HG02970 (cell line): ENCODE results near the gene KCNB1.
"Not testable (repeated sequence)": the region's sequence is repeated elsewhere in the genome, so short reads cannot be mapped to it uniquely, and the experiment has no call there.

Experiments used
- ATAC-seq: cut with Tn5 transposase; IDR thresholded peaks from one replicate; pipeline ENCODE4 v1.9.1; 2021; ENCODE audit warnings: mild to moderate bottlenecking, moderate library complexity, moderate number of reproducible peaks; ENCODE audit not compliant: unreplicated experiment, low FRiP score

Gene KCNB1

DNA sequence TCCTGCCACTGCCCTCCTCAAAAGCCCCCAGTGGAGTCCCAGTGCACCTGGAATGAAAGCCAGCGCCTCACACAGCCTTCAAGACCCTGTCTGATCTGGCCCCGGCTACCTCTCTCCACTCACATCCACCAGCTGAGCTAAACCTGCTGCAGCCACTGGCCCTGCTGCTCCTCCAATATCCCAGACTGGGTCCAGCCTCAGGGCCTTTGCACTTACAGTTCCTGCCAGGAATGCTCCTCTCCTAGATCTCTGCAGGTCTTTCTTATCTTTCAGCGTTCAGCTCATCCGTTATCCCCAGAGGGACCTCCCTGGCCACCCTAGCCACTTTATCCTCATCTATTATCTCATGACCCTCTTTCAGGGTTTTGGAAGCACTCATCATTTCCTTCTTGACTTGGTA is 68.8 kb downstream of the KCNB1 start:
- no peak for ATAC-seq

DNA sequence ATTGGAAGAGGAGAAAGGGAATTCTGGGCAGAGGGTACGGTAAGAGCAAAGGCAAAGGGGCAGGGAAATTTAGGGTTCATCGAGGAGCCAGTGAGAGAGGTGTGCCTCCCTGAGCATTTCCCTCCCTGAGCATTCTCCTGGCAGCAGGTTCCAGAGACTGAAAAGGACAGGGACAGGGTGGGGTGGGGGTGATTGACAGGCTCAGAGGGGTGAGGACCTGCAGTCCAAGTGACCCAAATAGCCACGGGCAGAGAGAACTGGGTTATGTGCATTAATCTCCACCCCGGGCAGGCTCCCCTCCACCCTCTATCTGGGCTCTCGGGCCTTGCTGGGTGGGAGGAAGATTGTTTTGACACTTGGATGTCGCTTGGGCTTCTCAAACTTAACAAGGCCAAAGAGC is 69.5 kb downstream of the KCNB1 start:
- ATAC-seq, result no peak

DNA sequence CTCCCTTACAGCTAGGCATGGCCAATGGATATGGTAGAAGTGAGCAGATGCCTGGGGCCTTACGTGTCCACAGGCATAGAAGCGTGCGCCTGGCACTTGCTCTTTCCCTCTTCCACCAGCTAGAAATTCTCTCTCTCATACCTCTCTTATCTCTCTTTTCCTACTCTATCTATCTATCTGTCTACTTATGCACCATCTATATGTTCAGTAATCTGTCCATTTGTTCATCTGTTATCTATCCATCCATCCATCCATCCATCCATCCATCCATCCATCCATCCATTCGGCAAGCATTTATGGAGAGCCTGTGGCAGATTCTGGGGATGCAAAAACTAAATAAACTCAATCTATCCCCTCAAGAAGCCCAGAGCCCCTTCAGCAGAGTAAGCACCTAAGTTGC is 70.2 kb downstream of the KCNB1 start:
- no peak for ATAC-seq

DNA sequence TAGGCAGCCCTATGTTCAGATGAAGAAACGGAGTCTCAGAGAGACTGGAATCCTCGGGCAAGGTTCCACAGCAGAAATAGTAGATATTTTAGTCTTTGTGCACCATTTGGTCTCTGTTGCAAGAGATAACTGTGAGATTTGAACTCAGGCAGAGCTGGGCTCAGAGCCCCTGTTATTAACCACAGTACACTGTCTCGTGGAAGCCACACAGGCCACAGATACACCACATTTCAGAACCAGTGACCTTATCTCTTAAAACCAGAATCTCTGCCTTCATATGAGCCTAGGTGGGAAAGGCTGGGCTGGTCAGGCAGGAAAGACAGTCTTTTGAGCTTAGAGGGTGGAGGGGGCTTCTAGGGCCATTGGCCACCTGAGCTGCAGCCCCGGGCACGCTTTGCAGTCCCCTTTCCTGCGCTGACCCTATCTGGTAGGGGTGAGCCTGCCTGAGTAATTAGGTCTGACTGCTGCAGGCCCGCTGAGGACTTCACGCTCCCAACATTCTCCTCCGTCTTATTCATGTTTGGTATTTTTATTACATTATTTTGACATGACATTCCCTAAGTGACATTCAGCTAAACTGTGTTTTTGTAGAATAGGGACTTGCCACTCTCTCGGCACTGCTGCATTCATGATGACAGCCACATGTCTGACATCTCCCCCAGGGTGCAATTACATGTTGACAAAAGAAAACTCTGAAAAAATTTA is 71.1 kb downstream of the KCNB1 start:
- ATAC-seq, result no peak

DNA sequence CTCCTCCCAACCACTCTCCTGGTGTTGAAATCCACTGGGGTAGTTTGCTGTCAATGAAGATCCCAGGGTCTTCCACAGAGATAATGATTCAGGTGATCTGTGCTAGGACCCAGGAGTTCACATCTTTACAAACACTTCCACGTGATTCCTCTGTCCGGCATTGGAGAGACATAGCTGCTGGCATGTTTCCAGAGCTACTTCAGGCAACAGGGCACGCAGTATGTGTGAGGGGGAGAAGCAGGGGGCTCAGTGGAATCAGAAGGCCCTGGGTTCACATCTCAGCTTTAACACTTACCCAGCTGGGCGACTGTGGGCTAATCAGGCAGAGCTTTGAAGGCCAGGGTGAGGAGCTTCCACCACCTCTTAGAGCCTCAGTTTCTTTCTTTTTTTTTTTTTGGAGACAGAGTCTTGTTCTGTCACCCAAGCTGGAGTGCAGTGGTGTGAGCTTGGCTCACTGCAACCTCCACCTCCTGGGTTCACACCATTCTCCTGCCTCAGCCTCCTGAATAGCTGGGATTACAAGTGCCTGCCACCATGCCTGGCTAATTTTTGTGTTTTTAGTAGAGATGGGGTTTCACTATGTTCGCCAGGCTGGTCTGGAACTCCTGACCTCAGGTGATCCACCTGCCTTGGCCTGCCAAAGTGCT is 72.4 kb downstream of the KCNB1 start:
- ATAC-seq, result not testable (repeated sequence)

DNA sequence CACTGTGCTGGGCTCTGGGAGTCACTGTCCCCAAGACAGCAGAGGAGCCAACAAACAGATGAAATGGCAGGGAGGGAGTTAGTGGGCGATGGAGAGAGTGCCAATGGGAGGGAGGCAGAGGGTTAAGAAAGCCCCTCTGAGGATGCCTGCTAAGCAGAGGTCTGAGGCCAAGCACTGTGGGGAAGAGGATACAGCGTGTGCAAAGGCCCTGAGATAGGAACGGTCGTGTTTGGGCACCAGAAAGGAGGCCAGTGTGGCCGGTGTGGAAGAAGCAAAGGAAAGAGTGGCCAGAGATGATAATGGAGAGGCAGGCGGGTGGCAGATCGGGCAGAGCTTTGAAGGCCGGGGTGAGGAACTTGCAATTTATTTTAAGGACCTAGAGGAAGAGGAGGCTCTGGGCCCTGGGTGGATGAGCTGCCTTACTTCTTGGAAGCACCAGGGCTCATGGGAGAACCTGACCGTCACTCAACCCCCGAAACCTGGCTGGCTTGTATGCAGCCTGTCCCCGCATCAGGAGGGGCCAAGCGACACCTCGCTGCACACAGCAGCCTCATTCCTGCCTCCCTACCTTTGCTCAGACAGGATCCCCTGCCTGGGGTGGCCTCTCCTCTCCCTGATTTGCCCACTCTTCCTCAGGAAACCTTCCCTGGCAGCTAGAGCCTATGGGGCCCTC is 73.0 kb downstream of the KCNB1 start:
- ATAC-seq, result no peak

DNA sequence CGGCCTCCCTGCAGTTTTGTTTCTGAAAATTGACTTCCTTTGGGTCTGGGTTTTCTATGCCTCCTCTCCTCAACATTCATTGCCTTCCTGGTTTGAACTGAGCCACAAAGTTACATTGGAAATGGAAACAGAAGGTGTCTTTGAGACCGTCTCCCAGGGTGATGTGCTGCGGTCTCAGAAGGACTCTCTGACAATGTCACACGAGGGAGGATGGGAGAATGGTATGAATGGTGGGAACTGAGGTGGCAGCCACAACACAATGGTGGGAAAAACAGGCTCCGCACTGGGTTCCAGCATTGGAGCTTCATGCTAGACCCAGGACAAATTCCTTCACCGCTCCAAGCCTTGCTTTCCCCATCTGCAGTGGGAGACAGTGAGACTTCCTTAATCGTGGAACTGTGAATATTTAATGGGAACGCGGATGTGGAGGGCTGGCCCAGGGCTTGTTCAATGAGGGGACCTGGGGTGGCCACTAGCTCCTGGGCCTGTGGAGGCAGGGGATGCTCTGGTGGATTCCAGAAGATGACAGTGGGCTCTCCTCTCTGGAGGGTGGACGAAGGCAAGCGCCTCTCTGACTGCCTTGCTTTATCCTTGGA is 73.9 kb downstream of the KCNB1 start:
- no peak for ATAC-seq

DNA sequence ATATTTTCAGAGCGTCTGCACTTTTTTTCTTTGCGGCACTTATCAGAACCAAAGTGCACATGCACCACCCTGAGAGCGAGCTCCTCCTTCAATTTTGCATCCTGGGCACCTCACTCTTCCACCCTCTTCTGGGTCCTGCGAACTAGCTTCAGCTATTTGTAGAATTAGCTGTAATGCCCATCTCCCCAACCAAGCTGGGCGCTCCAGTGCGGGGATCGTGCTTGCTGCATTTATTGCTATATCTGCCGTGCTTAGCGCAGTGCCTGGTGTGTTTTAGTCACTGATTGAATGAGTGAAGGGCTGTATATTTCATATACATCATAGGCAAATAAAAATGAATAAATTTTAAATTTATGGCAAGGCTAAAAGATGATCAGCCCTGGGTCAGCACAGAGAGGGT is 75.8 kb downstream of the KCNB1 start:
- no peak for ATAC-seq

DNA sequence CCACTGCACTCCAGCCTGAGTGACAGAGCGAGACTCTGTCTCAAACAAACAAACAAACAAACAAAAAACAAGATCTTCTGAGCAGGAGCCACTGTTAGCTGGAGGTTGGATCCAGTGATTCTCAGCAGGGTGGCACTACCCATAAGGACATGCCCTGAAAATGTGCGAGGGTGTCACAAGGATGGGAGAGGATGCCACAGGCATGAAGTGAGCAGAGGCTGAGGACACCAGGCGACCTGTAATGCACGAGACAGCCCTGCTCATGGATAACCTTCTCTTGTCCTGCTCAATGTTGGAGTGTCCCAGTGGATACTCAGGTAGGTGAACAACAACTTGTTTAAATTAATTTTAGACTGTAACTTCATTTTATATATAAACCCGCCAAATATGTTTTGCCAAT is 76.8 kb downstream of the KCNB1 start:
- no peak for ATAC-seq

DNA sequence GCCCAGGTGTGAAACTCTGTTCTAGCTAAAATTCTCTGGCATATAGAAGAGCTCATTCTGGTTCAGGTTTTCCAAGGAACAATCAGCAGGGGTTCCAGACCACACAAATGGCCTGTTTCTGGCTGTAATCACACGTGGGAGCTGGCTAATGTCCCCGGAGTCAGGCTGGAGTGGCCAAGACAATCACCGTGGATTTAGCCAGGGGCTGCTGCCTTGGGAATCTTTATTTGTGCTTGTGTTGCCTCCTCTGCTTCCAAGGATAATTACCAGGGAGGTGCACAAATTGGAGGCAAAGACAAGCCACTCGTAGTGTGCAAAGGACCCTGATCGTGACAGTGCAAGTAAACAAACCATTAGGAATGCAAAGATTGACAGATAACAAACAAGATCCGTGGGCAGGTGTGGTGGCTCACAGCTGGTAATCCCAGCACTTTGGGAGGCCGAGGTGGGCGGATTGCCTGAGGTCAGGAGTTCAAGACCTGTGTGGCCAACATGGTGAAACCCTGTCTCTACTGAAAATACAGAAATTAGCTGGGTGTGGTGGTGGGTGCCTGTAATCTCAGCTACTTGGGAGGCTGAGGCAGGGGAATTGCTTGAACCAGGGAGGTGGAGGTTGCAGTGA is 77.3 kb downstream of the KCNB1 start:
- no peak for ATAC-seq

DNA sequence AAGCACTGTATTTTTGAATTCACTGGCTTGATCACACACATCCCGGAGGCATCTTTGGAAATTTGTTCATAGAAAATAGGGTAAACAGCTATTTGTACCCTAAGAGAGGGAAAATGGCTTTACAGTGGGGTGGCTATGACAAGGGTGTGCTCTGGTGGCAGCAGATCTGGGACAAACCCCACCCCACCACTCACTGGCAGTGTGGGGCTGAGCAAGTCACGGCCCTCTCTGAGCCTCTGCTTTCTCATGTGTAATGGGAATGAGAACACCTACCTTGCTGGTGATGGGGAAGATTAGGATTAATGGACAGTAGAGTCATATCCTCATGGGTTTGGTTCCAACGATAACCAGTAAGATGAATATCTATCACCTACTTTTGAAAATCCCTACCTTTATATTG is 78.0 kb downstream of the KCNB1 start:
- no peak for ATAC-seq

DNA sequence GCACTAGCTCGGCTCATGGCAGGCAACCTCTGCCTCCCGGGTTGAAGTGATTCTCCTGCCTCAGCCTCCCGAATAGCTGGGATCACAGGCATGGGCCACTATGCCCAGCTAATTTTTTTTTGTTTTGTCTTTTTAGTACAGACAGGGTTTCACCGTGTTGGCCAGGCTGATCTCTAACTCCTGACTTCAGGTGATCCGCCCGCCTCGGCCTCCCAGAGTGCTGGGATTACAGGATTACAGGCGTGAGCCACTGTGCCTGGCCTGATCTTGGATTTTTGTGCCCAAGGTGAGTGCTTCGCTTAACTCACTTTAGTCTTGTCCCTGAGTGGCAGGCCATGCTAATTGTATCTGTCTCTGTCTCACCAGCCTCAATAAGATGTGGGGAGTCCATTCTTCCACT is 78.6 kb downstream of the KCNB1 start:
- ATAC-seq, result no peak

DNA sequence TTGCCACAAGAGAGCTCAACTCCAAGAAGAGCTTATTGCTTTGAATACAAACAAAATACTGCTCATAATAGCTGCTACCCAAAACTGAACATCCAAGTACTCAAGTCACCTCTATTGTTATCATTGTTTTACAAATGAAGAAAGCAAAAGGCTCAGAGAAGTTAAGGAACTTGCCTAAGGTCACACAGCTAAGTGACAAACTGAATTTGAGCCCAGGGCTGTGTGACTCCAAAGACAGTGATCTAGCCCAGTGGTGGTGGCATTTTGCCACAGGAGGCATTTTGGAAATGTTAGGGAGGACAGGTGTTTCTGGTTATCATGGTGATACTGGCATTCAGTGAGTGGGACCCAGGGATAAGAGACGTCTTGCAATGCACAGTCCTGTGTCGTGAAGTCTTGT is 79.5 kb downstream of the KCNB1 start:
- ATAC-seq, result no peak

DNA sequence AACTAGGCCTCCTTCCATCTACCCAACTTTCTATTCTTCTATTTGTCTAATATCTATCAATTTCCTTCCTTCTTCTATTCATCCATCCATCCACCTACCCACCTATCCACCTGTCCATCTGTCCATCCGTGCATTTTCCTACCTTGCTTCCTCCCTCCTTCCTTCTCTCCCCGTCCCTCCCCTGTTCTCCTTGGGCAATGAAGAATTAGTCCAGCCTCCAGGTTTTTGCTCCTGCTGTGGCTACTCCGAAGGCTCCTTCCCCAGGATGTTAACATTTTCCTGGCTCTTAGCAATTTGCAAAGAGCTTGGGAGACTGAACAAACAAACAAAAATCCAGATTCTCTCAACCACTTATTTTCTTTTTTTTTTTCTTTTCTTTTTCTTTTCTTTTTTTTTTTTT is 81.6 kb downstream of the KCNB1 start:
- ATAC-seq, result no peak

DNA sequence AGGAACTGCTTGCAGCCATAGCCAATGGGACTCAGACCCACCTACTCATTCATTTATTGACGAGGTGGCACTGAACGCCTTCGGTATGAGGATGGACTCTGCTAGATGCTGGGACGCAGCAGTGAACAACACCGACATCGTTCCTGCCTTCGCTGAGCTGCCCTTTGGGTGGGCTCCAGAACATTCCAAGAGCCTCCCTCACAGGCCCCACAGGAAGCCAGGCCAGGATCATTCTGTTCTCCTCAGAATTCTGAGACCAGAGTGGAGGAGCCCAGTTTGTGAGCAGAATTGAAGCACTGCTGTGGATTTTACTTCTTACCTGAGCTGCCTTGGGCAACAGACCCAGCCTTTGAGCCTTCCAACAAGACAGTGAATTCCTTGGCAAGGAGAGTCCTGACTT is 82.1 kb downstream of the KCNB1 start:
- no peak for ATAC-seq

DNA sequence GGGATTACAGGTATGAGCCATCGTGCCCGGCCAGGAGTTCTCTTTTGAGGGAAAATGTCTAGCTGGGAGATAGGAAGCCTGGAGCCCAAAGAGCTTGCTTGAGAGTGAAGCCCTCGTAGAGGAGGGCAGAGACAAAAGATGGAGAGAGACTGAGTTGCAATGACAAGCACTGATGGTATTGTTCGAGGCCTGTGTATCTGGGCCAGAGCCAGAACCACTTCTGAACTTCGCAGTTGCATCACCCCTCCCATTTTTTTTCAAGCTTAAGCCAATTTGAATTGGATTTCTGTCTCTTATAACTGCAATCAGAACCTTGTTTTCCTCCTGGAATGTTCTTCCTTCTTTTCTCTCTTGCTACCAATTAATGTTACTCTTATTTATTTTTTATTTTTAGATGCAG is 83.1 kb downstream of the KCNB1 start:
- no peak for ATAC-seq

DNA sequence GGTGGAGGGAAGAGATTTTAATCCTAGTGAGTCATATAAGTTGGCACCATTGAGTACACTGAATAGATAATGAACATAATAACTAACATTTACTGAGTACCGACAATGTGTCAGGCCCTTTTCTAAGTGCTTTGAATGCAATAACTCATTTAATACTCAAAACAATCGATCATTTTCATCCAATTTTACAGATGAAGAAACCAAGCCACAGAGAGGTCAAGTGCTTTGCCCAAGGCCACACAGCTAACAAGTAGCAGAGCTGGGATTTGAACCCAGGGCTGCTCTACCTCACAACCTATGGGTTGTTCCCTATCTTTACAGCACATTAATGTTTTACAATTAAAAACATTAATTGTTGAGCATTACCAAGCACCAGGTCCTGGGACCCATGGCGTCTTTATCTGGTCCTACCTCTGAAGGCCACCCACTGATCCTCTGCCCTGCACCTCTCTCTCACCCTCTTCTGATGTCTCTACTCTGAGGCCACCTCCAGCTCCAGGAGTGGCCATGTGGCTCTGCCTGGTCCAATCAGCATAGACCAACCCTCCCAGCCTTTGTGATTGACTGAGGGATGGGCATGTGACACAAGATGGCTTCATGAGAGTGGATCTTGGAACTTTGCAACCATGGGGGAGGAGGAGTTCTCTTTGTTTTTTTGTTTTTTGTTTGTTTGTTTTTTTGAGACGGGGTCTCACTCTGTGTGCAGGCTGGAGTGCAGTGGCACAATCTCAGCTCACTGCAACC is 83.9 kb downstream of the KCNB1 start:
- no peak for ATAC-seq

DNA sequence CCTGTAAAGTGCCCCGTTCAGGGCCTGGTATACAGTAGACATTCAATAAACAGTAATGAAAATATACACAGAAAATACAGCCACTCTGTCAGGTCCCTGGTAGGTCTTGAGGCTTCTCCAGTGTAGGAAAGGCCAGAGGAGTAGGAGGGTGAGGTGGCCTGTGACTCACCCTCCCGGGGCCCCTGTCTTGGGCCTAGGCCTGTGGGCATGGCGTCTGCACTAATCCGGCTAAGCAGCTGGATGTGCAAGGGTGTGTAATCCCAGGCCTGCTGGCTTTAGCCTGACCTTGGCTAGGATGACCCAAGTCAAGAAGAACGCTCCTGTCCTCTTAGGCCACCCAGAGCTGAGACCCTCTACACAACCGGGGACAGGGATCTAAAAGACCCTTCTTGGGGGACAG is 84.9 kb downstream of the KCNB1 start:
- no peak for ATAC-seq

DNA sequence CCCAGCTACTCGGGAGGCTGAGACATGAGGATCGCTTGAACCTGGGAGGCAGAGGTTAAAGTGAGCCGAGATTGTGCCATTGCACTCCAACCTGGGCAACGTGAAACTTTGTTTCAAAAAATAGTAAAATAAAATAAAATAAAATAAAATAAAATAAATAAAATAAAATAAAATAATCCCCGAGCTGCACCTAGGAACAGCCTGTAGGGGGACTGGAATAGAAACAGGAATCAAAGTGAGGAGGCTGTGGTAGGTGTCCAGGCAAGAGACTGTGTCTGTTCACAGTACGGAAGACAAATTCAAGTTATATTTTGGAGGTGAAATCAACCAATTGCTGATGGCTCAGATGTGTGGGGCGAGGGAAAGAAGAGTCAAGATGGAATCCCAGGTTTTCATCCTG is 86.2 kb downstream of the KCNB1 start:
- no peak for ATAC-seq

DNA sequence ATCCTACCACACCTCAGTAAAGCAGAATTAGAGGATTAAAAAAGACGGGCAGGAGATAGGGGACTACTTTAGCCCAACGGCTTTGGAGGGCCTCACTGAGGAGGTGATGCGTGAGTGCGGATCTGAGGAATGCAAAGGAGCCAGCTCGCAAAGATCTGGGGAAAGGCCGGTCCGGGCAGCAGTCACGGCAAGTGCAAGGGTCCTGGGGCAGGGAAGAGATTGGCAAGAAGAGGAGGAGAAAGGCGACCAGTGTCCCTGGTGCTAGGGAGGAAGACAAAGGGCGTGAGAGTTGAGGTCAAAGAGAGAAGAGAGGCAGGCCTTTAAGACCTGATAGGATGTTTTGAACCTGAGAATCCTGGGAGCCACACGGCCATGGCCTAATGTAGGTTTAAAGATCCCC is 86.8 kb downstream of the KCNB1 start:
- ATAC-seq, result no peak
